Measurements from ENCODE around the gene ACVR2A.

Gene ACVR2A

DNA sequence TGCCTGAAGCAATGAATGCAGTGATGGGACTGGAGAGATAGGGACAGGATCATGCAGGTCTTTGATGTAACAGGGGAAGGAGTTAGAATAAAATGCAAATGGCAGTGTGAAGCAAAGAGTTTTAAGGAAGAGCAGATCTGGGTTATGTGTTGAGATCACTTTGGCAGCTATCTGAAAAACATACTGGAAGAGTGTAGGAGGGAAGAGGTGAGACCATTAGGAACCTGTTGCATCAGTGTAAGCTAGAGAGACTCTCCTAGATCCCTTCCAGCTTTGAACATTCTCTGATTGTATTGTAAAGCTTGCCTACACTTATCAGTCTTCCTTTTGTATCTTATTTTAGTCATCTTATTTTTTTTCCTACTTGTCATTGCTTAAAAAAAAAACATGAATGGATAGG is 10.5 kb downstream of the ACVR2A start:
- DNase-seq (ENCODE audit: low spot score) = no peak

DNA sequence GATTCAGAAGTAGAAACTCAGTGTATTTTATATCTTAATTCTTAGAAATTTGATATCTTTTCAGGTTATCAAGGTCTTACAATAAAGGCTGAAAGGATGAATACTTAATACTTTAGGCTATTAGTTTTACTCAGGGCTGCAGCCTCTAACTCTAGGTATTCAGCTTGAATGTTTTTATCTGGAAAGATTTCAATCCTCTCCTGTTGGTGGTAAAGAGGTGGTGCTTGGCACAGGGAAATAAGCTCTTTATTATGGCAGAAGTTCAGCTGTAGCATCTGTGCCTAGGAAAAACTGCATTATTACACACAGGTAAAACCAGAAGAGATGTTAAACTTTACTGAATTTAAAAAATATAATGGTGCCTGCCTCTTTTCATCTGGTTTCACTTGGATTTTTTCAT is 11.1 kb downstream of the ACVR2A start:
- no peak for DNase-seq (ENCODE audit: low spot score)

DNA sequence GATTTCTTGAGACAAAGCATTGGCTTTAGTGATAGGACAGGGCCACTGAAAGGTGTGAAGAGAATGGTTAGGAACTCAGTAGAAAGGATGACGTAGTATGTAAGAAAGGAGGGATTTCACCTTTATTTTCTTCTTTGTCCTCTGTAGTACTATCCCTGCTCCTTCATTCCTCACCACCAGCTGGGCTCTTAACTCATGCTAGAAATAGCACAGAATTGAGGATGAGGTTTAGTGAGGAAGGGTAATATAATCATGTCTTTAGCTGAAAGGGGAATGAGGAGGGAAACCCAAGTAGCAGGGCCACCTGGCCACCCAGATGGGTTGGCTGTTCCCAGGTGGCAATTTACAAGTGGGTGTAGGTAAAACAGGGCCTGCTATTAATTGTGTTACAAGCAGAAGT is 15.2 kb downstream of the ACVR2A start:
- no peak for DNase-seq (ENCODE audit: low spot score)

DNA sequence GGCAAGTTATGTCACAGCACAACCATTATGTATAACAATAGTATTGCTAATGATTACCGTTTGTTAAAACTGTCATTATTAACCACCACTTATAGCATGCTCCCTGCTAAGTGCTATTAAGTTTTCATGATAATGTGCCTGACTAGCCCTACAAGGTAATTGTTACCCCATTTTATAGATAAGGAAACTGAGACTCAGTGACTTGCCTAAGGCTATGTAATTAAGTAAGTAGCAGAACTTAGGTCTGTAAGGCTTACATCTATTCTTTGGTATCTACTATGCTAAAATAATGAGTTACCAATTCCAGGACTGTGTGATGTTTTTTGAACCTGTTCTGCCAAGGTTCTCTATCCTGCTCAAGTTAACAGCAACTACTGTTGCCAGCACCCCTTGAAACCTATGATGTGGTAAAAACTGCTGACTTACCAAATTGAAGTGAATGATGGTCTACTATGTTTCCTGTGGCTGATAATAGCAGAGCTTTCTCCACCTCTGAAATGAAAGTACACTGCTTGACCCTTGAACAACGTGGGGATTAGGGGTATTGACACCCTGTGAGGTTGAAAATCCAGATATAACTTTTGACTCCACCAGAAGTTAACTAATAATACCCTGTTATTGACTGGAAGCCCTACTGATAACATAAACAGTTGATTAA is 18.2 kb downstream of the ACVR2A start:
- peak; percentile 28 for DNase-seq (ENCODE audit: low spot score)

DNA sequence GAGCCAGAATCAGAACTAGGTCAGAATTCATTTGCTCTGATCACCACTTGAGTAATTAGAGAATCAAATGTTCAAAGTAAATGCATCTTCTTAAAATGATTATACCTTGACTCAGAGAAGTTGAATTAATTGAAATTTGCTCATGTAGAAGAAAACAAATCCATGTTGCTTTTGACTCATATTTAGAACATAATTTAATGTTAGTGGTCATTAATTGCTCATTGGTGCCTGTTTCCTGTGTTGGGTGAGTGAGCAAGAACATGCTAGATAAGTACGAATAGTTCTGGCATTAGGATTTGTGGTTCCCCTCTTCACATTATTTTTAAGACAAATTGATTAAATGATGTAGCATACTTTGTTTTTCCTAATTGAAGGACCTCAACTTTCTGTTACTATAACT is 19.0 kb downstream of the ACVR2A start:
- peak; percentile 60 for DNase-seq (ENCODE audit: low spot score)

DNA sequence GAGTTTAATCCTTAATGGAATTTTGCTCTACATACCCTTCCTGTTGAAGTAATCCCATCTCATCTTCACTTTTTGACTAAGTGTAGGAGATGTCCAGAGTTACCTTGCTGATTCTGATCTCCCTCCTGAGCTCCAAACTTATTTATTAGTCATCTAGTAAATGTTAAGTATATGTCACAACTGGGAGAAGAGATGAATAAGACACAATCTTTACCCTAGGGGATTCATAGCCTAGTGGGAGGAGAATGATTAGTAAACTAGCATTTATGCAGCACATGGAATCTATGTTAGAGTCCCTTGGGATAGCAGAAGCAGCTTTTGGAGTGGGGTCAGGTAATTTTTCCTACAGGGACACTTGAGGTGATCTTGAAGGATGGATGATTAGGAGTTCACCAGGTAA is 20.7 kb downstream of the ACVR2A start:
- DNase-seq (ENCODE audit: low spot score) = peak; percentile 5

DNA sequence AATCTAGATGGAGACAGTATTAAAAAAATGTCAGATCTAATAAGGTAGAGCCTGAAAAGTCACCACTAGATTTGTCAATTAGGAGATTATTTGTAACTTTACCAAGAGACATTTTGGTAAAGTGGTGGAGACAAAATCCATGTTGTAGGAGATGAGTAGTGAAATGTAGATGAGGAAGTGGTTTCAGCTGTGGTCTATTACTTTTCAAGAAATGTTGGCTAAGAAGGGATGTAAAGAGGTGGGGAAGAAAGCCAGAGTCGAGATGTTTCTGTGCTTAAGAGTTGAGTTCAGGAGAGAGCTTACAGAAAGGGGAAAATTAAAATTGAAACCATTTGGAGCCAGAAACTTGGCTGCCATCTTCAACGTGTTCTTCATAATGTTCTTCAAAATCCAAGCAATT is 22.2 kb downstream of the ACVR2A start:
- no peak for DNase-seq (ENCODE audit: low spot score)

DNA sequence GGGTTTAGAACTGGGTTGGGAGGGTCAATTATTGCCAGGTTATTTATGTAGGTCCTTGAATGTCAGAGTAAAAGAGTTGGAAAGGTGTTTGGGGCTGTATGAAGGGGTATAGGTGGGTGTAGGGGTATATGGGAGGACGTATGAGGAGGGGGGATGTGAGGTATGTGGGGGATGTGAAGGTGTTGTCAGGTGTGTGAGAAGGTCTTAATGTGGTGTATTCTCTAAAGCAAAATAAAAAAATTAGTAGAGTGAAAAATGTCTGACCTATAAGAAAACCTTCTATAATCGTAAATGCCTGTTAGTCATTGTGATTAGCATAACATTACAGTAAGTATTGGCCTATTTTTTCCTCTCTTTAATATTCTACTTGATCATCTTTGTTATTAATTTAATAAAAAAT is 25.1 kb downstream of the ACVR2A start:
- DNase-seq (ENCODE audit: low spot score) = no peak

DNA sequence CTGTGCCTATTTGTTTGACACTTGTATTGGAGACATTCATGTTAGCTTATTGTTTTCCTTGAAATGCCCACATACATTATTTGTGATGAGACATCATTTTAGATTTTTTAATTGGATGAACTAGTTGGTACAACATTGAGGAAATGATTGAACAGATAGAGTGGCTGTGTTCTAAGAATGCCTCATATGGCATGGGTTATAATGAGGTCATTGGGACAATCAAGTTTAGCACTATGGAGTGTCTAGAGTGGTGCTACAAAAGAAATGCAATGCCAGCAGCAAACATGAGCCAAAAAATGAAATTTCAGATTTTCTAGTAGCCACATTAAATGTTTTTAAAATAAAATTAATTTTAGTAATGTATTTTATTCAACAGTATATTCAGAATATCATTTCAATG is 28.1 kb downstream of the ACVR2A start:
- no peak for DNase-seq (ENCODE audit: low spot score)

DNA sequence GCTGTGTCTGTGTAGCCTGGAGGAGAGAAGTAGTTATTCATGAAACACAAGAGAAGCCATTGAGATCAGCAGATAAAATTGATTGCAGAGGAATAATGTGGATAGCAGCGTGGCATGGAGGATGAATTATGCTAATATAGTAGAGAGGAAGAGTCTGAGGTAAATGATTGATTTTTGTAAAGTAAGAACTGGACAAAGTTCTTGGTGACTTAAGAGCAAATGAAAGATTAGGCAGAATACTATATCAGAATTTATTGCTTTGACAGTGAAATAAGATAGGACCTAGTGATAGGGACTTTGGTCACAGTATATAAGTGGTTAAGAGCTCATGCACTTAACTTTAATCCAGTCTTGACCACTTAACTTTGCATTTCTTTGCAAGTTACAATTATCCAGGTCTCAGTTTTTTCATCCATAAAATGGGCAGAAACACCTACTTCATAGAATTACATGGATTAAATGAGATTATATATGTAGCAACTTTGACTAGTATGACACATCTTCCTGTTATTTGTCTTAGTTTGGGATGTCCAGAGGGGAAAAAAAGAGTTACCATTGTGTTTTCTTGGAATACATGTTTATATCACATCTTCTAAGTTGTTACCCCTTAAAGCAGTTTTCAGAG is 29.1 kb downstream of the ACVR2A start:
- DNase-seq (ENCODE audit: low spot score) = no peak

DNA sequence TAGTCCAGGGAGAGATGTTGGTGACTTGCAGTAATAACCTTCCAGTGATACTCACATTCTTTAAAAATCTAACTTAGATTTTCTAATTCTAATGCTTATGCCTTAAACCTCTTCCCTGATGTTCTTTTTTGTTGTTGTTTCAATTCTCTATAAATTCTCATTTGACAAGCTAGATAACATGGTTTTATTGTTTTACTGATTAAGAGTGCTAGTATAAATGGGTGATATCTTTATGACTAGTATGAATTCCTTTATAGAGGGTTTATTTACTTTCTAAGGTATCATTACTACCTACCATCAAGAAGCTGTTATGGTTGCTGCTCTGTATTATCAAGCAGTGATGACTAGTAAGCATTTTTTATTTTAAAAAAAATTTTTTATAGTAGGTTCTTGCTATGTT is 35.0 kb downstream of the ACVR2A start:
- DNase-seq (ENCODE audit: low spot score) = no peak

DNA sequence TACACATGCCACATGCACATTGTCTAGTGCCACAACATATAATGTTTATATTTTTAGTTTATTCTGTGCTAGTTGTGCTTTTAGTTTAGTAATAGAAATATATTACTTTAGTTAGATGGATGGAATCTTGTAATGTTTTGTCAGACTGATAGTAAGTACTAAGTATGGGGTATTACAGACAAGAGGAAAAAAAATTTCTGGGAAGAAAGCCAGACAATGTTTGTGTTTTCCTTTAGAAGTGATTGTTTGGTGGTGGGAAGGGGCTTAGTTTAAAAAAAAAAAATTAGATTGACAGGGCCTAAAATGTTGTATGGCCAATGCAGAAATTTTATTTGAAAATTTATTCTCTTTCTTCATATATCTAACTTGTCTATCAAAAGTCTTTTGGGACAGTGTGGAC is 37.8 kb downstream of the ACVR2A start:
- DNase-seq (ENCODE audit: low spot score) = no peak

DNA sequence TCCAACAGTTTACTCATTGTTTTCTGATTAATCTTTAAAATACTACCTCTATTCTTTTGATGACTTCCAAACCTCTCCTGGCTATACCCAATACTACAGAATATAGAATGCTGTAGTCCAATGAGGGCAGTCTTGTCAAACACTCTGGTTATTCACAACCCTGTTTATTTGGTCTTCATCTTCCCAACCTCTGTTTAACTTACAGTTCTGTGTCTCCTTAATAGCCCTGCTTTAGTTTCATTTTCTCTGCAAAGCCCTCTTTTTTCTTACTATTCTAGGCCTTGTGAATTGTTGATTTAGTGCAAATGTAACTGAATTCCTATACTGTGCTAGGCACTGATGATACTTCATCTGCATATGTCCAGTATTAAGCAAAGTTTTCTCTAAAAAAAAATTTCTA is 40.0 kb downstream of the ACVR2A start:
- DNase-seq (ENCODE audit: low spot score) = no peak

DNA sequence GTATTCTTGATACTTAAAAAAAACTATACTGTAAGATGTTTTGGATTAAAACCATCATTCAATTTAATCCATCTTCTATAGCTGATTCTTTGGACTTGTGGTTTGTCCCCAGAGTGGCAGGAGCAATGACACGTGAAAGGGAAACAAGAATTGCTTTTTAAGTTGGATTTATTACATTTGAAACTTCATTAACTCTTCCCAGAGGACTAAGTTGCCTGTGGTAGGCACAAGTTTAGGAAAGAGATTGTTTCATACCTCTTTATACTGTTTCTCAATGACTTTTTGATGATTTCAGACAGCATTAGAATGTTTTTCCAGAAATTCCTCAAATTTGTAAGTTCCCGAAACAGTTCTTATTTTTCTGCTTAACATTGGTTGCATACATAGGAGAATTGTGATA is 41.3 kb downstream of the ACVR2A start:
- DNase-seq (ENCODE audit: low spot score) = no peak

DNA sequence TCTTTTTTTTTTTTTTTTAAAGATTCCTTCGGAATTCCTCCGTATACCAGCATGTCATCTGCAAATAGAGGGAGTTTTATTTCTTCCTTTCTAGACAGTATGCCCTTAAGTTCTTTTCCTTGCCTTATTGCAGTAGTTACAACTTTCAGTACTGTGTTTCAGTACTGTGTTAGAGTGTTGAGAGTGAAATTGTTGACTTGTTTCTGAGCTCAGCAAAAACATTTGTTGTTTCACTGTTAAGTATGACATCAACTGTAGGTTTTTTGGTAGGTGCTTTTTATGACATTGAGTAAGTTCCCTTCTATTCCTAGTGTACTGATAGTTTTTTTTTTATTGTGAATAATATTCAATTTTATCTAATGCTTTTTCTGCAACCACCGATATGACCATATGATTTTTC is 43.9 kb downstream of the ACVR2A start:
- DNase-seq (ENCODE audit: low spot score) = no peak

DNA sequence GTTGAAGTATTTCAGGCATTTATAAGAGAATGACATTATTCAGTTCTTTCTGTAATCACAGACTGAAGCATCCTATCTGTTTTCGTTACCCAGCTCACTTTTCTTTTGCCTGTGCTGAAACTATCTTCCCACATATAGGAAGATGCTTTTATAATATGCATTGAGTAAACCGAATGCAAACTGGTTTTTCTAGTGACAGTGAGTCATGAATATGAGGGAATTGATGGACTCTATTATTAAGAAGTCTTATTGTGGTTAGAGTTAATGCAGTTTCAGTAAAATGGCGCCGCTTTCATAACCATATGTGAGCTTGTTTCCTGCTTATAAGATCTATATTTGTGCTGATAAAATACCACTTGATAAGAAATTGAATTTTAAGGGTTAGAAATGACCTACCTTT is 59.2 kb downstream of the ACVR2A start:
- DNase-seq (ENCODE audit: low spot score) = no peak

DNA sequence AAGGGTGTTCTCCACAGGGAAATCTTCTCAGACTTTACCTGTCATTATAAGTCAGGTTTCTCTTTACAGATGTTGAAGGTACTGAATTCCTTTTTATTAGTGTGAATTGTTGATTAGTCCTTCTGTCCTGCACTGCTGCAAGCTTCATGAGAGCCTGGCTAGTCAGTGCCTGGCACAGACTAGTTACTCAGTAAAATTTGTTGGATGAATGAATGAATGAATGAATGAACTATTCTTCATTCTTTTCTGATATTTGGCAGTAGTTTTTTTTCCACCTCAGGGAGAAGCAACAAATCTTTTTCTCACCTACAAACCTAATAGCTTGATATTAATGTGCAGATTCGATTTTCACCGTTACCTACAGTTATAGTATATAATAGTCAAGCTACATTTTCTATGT is 64.3 kb downstream of the ACVR2A start:
- no peak for DNase-seq (ENCODE audit: low spot score)

DNA sequence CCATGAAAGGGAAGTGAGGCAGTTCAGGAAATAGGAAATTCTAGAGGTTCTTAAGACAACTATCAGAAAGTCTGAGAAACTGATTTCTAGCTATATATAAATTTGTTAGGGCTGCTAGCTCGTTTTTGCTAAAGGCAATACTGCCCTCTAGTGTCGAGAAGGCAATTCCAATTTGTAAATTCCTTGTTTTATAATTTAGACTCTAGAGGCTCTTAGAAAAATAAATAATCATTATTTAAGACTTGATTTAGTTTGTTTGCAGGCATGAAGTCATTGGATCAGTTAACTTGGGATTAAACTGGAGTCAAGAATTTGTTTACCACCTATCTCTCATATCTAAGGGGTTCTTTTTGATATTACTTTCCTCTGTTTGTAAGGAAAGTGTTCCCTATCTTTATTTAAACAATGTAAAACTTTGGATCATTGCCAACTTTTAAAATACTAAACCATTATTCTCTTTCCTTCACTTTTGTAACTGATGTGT is 66.2 kb downstream of the ACVR2A start:
- peak; percentile 69 for DNase-seq (ENCODE audit: low spot score)

DNA sequence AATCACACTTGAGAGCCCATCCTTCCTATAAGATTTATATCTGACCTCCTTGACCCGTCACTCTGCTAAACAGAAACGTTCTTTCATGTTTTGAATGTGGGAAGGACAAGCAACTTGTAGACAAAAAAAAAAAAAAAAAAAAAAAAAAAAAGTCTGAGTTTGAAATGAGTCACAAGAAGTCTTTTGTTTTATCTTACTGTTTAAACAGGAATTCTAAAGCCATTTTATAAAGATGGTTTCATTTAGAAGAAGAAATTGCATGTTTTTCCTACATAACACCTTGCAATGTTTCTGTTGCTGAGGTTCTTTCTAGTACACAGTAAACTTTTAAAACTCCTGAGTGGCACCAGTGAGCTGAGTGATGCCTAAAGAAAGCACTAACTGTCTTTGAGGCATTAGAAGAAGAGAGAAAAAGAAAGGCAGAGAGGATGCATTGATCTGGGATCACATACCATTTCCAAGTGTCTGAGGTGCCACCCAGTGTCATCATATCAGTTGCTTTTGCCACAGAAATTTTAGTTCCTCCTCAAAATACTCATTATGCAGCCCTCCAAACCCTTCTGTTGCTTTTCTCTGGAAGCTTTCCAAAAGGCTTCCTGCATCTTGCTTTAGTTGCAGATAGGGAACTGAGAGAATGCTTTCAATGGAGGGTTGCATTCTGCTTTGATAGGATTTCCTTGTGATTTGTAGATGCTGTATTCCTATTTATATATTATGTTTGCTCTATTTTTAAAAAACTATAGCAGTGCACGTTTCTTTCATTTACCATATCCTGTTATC is 69.1 kb downstream of the ACVR2A start:
- no peak for DNase-seq (ENCODE audit: low spot score)

DNA sequence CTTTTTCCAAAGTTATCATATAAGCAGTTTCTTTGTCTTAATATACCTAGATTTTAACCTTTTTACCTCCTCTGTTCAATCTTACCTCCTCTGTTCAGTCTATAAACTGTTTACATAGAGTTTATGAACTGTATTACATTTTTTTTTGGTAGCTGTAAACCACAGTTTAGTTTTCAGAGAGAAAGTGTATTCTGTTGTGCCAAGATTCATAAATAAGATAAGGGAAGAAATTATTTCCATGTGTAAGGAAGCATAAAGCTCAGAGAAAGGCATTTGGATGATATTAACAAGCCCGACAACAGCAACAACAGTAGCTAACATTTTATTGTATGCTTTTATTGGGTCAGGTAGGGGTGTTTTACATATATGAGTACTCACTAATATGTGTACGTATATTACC is 71.2 kb downstream of the ACVR2A start:
- DNase-seq (ENCODE audit: low spot score) = no peak

DNA sequence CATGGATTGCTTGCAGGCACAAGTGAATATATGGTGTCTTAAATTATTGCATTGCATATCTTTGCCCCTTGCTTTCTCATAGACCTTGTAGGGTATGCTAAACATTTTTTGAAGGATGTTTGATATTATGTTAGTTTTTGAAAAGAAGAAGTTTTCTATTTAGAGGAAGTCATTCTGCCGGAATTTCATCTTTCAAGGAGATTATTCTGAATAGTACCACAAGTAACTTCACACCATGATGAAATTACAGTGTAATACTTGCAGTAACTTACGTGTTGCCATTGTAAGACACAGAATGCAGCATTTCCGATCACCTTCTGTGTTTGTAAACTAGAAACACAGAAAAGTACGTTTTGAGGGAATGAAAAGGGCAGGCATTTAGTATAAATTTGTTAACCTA is 71.9 kb downstream of the ACVR2A start:
- no peak for DNase-seq (ENCODE audit: low spot score)

DNA sequence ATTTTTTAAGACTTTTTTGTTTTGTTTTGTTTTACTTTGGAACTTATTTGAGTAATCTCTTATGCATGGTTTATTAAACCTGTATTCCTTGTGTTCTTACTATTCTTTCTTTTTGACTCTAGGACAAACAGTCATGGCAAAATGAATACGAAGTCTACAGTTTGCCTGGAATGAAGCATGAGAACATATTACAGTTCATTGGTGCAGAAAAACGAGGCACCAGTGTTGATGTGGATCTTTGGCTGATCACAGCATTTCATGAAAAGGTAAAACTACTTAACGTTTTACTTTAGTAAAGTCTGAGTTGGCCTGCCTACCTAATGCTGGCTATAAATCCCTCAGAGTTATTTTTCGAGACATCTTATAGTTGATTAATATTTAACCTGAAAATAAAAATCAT is 72.3 kb downstream of the ACVR2A start:
- DNase-seq (ENCODE audit: low spot score) = peak; percentile 21

DNA sequence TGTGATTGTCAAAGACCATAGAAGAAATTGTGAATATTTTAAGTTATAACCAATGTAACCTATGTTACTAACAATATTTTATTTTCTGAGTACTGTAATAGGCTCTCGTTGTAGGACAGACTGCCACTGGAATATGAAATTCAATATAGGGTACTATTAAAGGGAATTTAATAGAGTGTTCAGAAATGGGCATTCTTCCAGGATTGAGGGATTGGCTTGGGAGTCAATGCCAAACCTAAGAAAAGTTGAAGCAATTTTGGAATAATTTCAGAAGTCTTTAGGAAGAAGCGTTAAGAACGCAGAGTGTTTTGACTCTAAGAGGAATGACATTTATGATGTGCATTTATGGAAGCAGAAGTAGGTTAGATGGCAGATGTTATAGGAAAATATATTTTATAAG is 79.0 kb downstream of the ACVR2A start:
- DNase-seq (ENCODE audit: low spot score) = no peak
